SKM-1 treated with dmso at 0.1 percent for 144 hours (cell line): ENCODE results near the gene ABCC1.
"Not testable (repeated sequence)": the region's sequence is repeated elsewhere in the genome, so short reads cannot be mapped to it uniquely, and the experiment has no call there.

Experiments used
- DNase-seq: peaks from one replicate; lab custom pipeline; 2025; ENCODE audit not compliant: unreplicated experiment; lab: John Stamatoyannopoulos, UW

Gene ABCC1

GRCh38 chr16:15966420-15966819 is 17.0 kb downstream of the ABCC1 start:
- DNase-seq = no peak

- no peak for DNase-seq
Observed at GRCh38 chr16:15966836-15967546, 17.6 kb downstream of the ABCC1 start.

GRCh38 chr16:15967655-15968315 is 18.4 kb downstream of the ABCC1 start:
- DNase-seq = no peak

- DNase-seq = no peak
Observed at GRCh38 chr16:15970202-15970601, 20.8 kb downstream of the ABCC1 start.

- no peak for DNase-seq
Observed at GRCh38 chr16:15970743-15971439, 21.5 kb downstream of the ABCC1 start.

- no peak for DNase-seq
Observed at GRCh38 chr16:15971440-15971815, 22.0 kb downstream of the ABCC1 start.

GRCh38 chr16:15972046-15972868 is 22.8 kb downstream of the ABCC1 start:
- DNase-seq = no peak

GRCh38 chr16:15973421-15973820 is 24.0 kb downstream of the ABCC1 start:
- DNase-seq = no peak

- no peak for DNase-seq
Observed at GRCh38 chr16:15974057-15974456, 24.6 kb downstream of the ABCC1 start.

GRCh38 chr16:15975172-15975571 is 25.8 kb downstream of the ABCC1 start:
- no peak for DNase-seq

GRCh38 chr16:15976225-15976812 is 26.9 kb downstream of the ABCC1 start:
- no peak for DNase-seq

- DNase-seq = no peak
Observed at GRCh38 chr16:15976929-15977637, 27.7 kb downstream of the ABCC1 start.

GRCh38 chr16:15979801-15980200 is 30.4 kb downstream of the ABCC1 start:
- DNase-seq = no peak

GRCh38 chr16:15980329-15980728 is 30.9 kb downstream of the ABCC1 start:
- DNase-seq = no peak

- no peak for DNase-seq
Observed at GRCh38 chr16:15981382-15981781, 32.0 kb downstream of the ABCC1 start.

- DNase-seq = not testable (repeated sequence)
Observed at GRCh38 chr16:15982194-15982915, 32.9 kb downstream of the ABCC1 start.

GRCh38 chr16:15983898-15984297 is 34.5 kb downstream of the ABCC1 start:
- DNase-seq = no peak

- DNase-seq = no peak
Observed at GRCh38 chr16:15985144-15985543, 35.7 kb downstream of the ABCC1 start.

GRCh38 chr16:15986261-15986660 is 36.8 kb downstream of the ABCC1 start:
- no peak for DNase-seq
